Epithelial cell of proximal tubule (primary cell): Measurements from ENCODE around the gene ZDHHC14. TPM values are rescaled to one million over a fixed set of nuclear protein-coding genes. Genes with fewer than 3 reads are reported as not detected.

Source experiments
- DNase-seq: peaks from one replicate; pipeline ENCODE4 v3.0.0-alpha.2; 2011; ENCODE audit warnings: low read depth
- H3K4me3 ChIP-seq: 2 replicates; pipeline ENCODE4 v1.5.1; 2011; ENCODE audit warnings: low read depth, mild to moderate bottlenecking, low read length
- CTCF ChIP-seq: conservative IDR thresholded peaks from 2 replicates; pipeline ENCODE4 v1.5.1; 2012; ENCODE audit warnings: low read depth, mild to moderate bottlenecking, low read length
- total RNA-seq: library from RNA; depleted of rRNA; stranded (reverse); fragments of >200 nt; gene quantifications from 2 replicates; pipeline ENCODE4 v1.2.3, GENCODE V29; 2015

The ZDHHC14 gene
- total RNA-seq, 1 donor from 2014 or later, result 21.4 TPM

GRCh38 chr6:157432892-157433265 lies 51.9 kb downstream of the ZDHHC14 start:
- no peak for TF ChIP-seq CTCF
- no peak overlapping the region for H3K4me3 ChIP-seq
- no peak for DNase-seq

- DNase-seq, result no peak
- H3K4me3 ChIP-seq, result no peak overlapping the region
- TF ChIP-seq CTCF, result no peak
These were observed 52.7 kb downstream of the ZDHHC14 start for GRCh38 chr6:157433678-157434081.

- DNase-seq, result no peak
- no peak overlapping the region for H3K4me3 ChIP-seq
- TF ChIP-seq CTCF, result no peak
These were observed 53.5 kb downstream of the ZDHHC14 start for GRCh38 chr6:157434349-157435033.

GRCh38 chr6:157436219-157436943 lies 55.4 kb downstream of the ZDHHC14 start:
- no peak overlapping the region for H3K4me3 ChIP-seq
- TF ChIP-seq CTCF, result no peak
- no peak for DNase-seq

GRCh38 chr6:157436944-157437336 lies 56.0 kb downstream of the ZDHHC14 start:
- no peak for DNase-seq
- no peak for TF ChIP-seq CTCF
- no peak overlapping the region for H3K4me3 ChIP-seq

GRCh38 chr6:157438611-157439111 lies 57.7 kb downstream of the ZDHHC14 start:
- no peak for DNase-seq
- no peak for TF ChIP-seq CTCF
- H3K4me3 ChIP-seq, result no peak overlapping the region
